Esophagus squamous epithelium (tissue), 5 donors: Measurements from ENCODE around the gene RNPEPL1. TPM values are rescaled to one million over a fixed set of nuclear protein-coding genes. Genes with fewer than 3 reads are reported as not detected.
"Not testable (repeated sequence)": the region's sequence is repeated elsewhere in the genome, so short reads cannot be mapped to it uniquely, and the experiment has no call there.

Experiments
- DNase-seq: peaks from one replicate; lab custom pipeline; 2025; lab: John Stamatoyannopoulos, UW
- H3K27ac ChIP-seq, 4 donors: fragments of 200-600 bp; sonication (generic); one replicate each; pipeline ENCODE4 v1.5.1; 2016 to 2019; ENCODE audit warnings: mild to moderate bottlenecking in 1 of 4
- H3K27me3 ChIP-seq, 4 donors: fragments of 200-600 bp; sonication (generic); 1 replicate in 3 of 4; 2 replicates in 1 of 4; pipeline versions ENCODE4 v1.5.1 to v1.6.0; 2017 to 2021; ENCODE audit warnings: antibody characterized with exemption in 1 of 4
- H3K36me3 ChIP-seq, 3 donors: fragments of 200-600 bp; sonication (generic); one replicate each; pipeline ENCODE4 v1.5.1; 2016 to 2019
- H3K4me1 ChIP-seq, 3 donors: fragments of 200-600 bp; sonication (generic); one replicate each; pipeline ENCODE4 v1.5.1; 2017 to 2019
- H3K4me3 ChIP-seq, 4 donors: fragments of 200-600 bp; sonication (generic); 1 replicate in 3 of 4; 2 replicates in 1 of 4; pipeline ENCODE4 v1.5.1; 2016 to 2019; ENCODE audit warnings: mild to moderate bottlenecking in 2 of 4, moderate library complexity in 1 of 4
- H3K9me3 ChIP-seq, 3 donors: fragments of 200-600 bp; sonication (generic); one replicate each; pipeline ENCODE4 v1.5.1; 2016 to 2019
- CTCF ChIP-seq, 6 experiments: fragments of 450-650 bp in 4 of 6; fragments of 200-600 bp in 2 of 6; sonication (generic) in 2 of 6; IDR thresholded peaks; one replicate each; pipeline ENCODE4 v1.5.1; 2016 to 2019; ENCODE audit warnings: antibody characterized with exemption in 6 of 6, mild to moderate bottlenecking in 4 of 6, moderate library complexity in 4 of 6
- POLR2A ChIP-seq, 4 donors: fragments of 450-650 bp; IDR thresholded peaks; one replicate each; pipeline ENCODE4 v1.6.1; 2017; ENCODE audit warnings: antibody characterized with exemption in 4 of 4, mild to moderate bottlenecking in 4 of 4, moderate library complexity in 3 of 4
- WGBS, 2 donors: methylation state at CpG; one replicate each; pipeline ENCODE4 v1.1.5; 2018; 5-methylcytosine and 5-hydroxymethylcytosine counted together
- intact Hi-C: fragments of 100-400 bp; cut with DNase I; formaldehyde crosslinking; loops from one replicate; pipeline ENCODE4 v1.15.0; 2022
- total RNA-seq, 4 donors: library from RNA; depleted of rRNA; stranded (reverse); fragments of >200 nt; gene quantifications; one replicate each; pipeline ENCODE4 v1.1.0, GENCODE V29; 2016
- donor health status: DM: yes; HTN: yes; CAD: no.

RNPEPL1 gene
- total RNA-seq, 4 donors from 2014 or later, result 41.9 to 96.5 (median 48.1) TPM

GRCh38 chr2:240531038-240531437 is 37.2 kb upstream of the RNPEPL1 start:
- no peaks in the 10 kb centered on the region for H3K4me1 ChIP-seq
- H3K4me3 ChIP-seq, result no peak overlapping the region
- DNase-seq, result no peak
- no peak overlapping the region for H3K27ac ChIP-seq
- H3K9me3 ChIP-seq, result peaks cover 0 to 23% (median 11%) of the 10 kb centered on the region in 3 donors
- TF ChIP-seq POLR2A (IDR thresholded peaks at IDR 0.05) (no peak), CTCF (IDR thresholded peaks at IDR 0.05) (no peak)
- peaks cover 0 to 88% (median 0%) of the 10 kb centered on the region in 3 donors for H3K36me3 ChIP-seq
- 94 to 97% methylated on average over 5 of the region's 5 CpGs for WGBS, 2 donors
- intact Hi-C loops, result no loop called here
- no peaks in the 10 kb centered on the region for H3K27me3 ChIP-seq

- H3K36me3 ChIP-seq, result peaks cover 0 to 85% (median 0%) of the 10 kb centered on the region in 3 donors
- TF ChIP-seq CTCF (IDR thresholded peaks at IDR 0.05) (no peak), POLR2A (IDR thresholded peaks at IDR 0.05) (no peak)
- no peak overlapping the region for H3K27ac ChIP-seq
- no peak for DNase-seq
- no peaks in the 10 kb centered on the region for H3K4me1 ChIP-seq
- peaks cover 0 to 23% (median 11%) of the 10 kb centered on the region in 3 donors for H3K9me3 ChIP-seq
- H3K4me3 ChIP-seq, result no peak overlapping the region
- no peaks in the 10 kb centered on the region for H3K27me3 ChIP-seq
- WGBS, 2 donors, result 100% methylated on average over 1 of the region's 1 CpG
- intact Hi-C loops, result no loop called here
These were observed 36.1 kb upstream of the RNPEPL1 start for GRCh38 chr2:240532031-240532775.

- Histone ChIP-seq H3K4me3 (no peak overlapping the region), H3K36me3 (peaks cover 0 to 86% (median 0%) of the 10 kb centered on the region in 3 donors), H3K9me3 (no peaks in the 10 kb centered on the region), H3K27ac (no peak overlapping the region), H3K27me3 (no peaks in the 10 kb centered on the region), H3K4me1 (no peaks in the 10 kb centered on the region)
- WGBS, 2 donors, result 90 to 96% methylated on average over 5 to 11 of the region's 43 CpGs
- intact Hi-C loops, result no loop called here
- no peak for TF ChIP-seq CTCF (IDR thresholded peaks at IDR 0.05)
- TF ChIP-seq POLR2A (IDR thresholded peaks at IDR 0.05), result no peak
- DNase-seq, result no peak
These were observed 30.1 kb upstream of the RNPEPL1 start for GRCh38 chr2:240538031-240538780.

GRCh38 chr2:240539101-240539500 is 29.2 kb upstream of the RNPEPL1 start:
- H3K27me3 ChIP-seq, intact Hi-C loops, DNase-seq, H3K4me3 ChIP-seq, H3K4me1 ChIP-seq, H3K9me3 ChIP-seq, H3K27ac ChIP-seq: not testable (repeated sequence)
- H3K36me3 ChIP-seq, result peaks cover 0 to 77% (median 0%) of the 10 kb centered on the region in 3 donors
- WGBS, 2 donors, result 97 to 98% methylated on average over 6 to 17 of the region's 17 CpGs

- no peak for TF ChIP-seq POLR2A (IDR thresholded peaks at IDR 0.05)
- Histone ChIP-seq H3K36me3 (peaks cover 0 to 69% (median 0%) of the 10 kb centered on the region in 3 donors), H3K4me3 (no peak overlapping the region), H3K9me3 (no peaks in the 10 kb centered on the region), H3K27me3 (no peaks in the 10 kb centered on the region), H3K27ac (no peak overlapping the region), H3K4me1 (no peaks in the 10 kb centered on the region)
- DNase-seq, result no peak
- intact Hi-C loops, result no loop called here
These were observed 28.4 kb upstream of the RNPEPL1 start for GRCh38 chr2:240539906-240540305.

- DNase-seq, result no peak
- WGBS, 2 donors, result 64 to 92% methylated on average over 4 of the region's 4 CpGs
- H3K27me3 ChIP-seq, result no peaks in the 10 kb centered on the region
- peak overlapping the region in 2 of 4 donors; percentile 54 to 63 for H3K27ac ChIP-seq
- H3K4me1 ChIP-seq, result peaks cover 0 to 2% (median 0%) of the 10 kb centered on the region in 3 donors
- H3K36me3 ChIP-seq, result peaks cover 0 to 58% (median 4%) of the 10 kb centered on the region in 3 donors
- H3K9me3 ChIP-seq, result no peaks in the 10 kb centered on the region
- H3K4me3 ChIP-seq, result no peak overlapping the region
- TF ChIP-seq POLR2A (IDR thresholded peaks at IDR 0.05) (no peak), CTCF (IDR thresholded peaks at IDR 0.05) (no peak)
- intact Hi-C loops, result no loop called here
These were observed 17.0 kb upstream of the RNPEPL1 start for GRCh38 chr2:240551288-240551687.
